Colonic mucosa (tissue), 4 donors: Measurements from ENCODE around the gene IL1RAPL2. TPM values are rescaled to one million over a fixed set of nuclear protein-coding genes. Genes with fewer than 3 reads are reported as not detected.

Source experiments
- DNase-seq: peaks from one replicate; pipeline ENCODE4 v3.0.0-alpha.2; 2020
- H3K27ac ChIP-seq: fragments of 200-600 bp; one replicate; pipeline ENCODE4 v1.8.0; 2021
- H3K27me3 ChIP-seq: fragments of 200-600 bp; one replicate; pipeline ENCODE4 v1.8.0; 2021
- H3K36me3 ChIP-seq: fragments of 200-600 bp; one replicate; pipeline ENCODE4 v1.8.0; 2021
- H3K4me1 ChIP-seq: fragments of 200-600 bp; one replicate; pipeline ENCODE4 v1.8.0; 2021; ENCODE audit warnings: mild to moderate bottlenecking
- H3K4me3 ChIP-seq: fragments of 200-600 bp; one replicate; pipeline ENCODE4 v1.8.0; 2021
- H3K9ac ChIP-seq, 2 donors: one replicate each; pipeline ENCODE4 v1.7.0; 2013; ENCODE audit warnings: control low read depth in 2 of 2, low read depth in 2 of 2, low read length in 2 of 2
- H3K9me3 ChIP-seq: fragments of 200-600 bp; one replicate; pipeline ENCODE4 v1.8.0; 2021
- intact Hi-C: fragments of 100-400 bp; cut with DNase I; formaldehyde crosslinking; loops from one replicate; pipeline ENCODE4 v1.14.1; 2022
- total RNA-seq, 2 donors: library from RNA; stranded (reverse); fragmentation: NEBNext Ultra II Directional in 1 of 2; extraction: Animal tissue kit (Norgen Biotek cat#: 25700) in 1 of 2; gene quantifications; one replicate each; pipeline ENCODE4 v1.2.1, GENCODE V29; 2021
- TF ChIP-seq, protein P1 (sequence below): fragments of 200-600 bp; IDR thresholded peaks from one replicate; pipeline ENCODE4 v1.8.0; 2022; ENCODE audit warnings: antibody characterized with exemption, mild to moderate bottlenecking
- donor health status: healthy.
- donor health status: DM: no; HTN: no; CAD: no.
- donor health status: DM: no; HTN: no; CAD: no.

IL1RAPL2 gene
- total RNA-seq, 2 donors from 2014 or later = not detected

DNA sequence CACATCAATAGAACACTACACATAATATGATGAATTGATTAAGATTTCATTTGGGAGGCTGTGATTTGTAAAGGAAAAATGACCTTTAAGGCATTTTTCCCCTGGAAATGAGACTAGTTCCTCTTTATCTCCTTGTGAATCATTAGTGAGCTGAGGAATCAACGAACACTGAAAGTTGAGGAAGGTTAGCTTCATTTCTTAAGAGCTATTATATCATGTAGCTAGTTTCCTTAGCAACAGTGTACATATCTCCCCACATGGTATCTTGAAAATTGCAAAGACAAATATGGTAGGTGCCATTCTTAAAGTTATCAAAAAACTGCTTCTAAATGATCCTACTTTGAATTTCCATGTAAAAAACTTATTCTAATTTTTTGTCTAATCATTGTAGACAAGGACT is 1128.8 kb downstream of the IL1RAPL2 start:
- H3K9me3 ChIP-seq = no peaks in the 10 kb centered on the region
- no peak overlapping the region for H3K9ac ChIP-seq
- no peaks in the 10 kb centered on the region for H3K27me3 ChIP-seq
- H3K27ac ChIP-seq = no peak overlapping the region
- H3K36me3 ChIP-seq = no peaks in the 10 kb centered on the region
- no peak overlapping the region for H3K4me3 ChIP-seq
- no peaks in the 10 kb centered on the region for H3K4me1 ChIP-seq
- TF ChIP-seq, protein P1, sequence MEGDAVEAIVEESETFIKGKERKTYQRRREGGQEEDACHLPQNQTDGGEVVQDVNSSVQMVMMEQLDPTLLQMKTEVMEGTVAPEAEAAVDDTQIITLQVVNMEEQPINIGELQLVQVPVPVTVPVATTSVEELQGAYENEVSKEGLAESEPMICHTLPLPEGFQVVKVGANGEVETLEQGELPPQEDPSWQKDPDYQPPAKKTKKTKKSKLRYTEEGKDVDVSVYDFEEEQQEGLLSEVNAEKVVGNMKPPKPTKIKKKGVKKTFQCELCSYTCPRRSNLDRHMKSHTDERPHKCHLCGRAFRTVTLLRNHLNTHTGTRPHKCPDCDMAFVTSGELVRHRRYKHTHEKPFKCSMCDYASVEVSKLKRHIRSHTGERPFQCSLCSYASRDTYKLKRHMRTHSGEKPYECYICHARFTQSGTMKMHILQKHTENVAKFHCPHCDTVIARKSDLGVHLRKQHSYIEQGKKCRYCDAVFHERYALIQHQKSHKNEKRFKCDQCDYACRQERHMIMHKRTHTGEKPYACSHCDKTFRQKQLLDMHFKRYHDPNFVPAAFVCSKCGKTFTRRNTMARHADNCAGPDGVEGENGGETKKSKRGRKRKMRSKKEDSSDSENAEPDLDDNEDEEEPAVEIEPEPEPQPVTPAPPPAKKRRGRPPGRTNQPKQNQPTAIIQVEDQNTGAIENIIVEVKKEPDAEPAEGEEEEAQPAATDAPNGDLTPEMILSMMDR = no peak
- DNase-seq = no peak
- intact Hi-C loops = no loop called here

GRCh38 chrX:105695451-105695850 is 1129.5 kb downstream of the IL1RAPL2 start:
- Histone ChIP-seq H3K36me3 (no peaks in the 10 kb centered on the region), H3K4me3 (no peak overlapping the region), H3K27me3 (no peaks in the 10 kb centered on the region), H3K27ac (no peak overlapping the region), H3K9ac (no peak overlapping the region), H3K4me1 (no peaks in the 10 kb centered on the region), H3K9me3 (no peaks in the 10 kb centered on the region)
- DNase-seq = no peak
- intact Hi-C loops = no loop called here
- TF ChIP-seq, protein P1 = no peak

GRCh38 chrX:105696870-105697269 is 1130.9 kb downstream of the IL1RAPL2 start:
- Histone ChIP-seq H3K36me3 (no peaks in the 10 kb centered on the region), H3K4me1 (no peaks in the 10 kb centered on the region), H3K27me3 (no peaks in the 10 kb centered on the region), H3K27ac (no peak overlapping the region), H3K9ac (no peak overlapping the region), H3K9me3 (no peaks in the 10 kb centered on the region), H3K4me3 (no peak overlapping the region)
- intact Hi-C loops = no loop called here
- TF ChIP-seq, protein P1 = no peak
- no peak for DNase-seq

GRCh38 chrX:105697984-105698781 is 1132.2 kb downstream of the IL1RAPL2 start:
- TF ChIP-seq, protein P1 = no peak
- H3K27me3 ChIP-seq = no peaks in the 10 kb centered on the region
- no peaks in the 10 kb centered on the region for H3K36me3 ChIP-seq
- no peaks in the 10 kb centered on the region for H3K4me1 ChIP-seq
- no peak overlapping the region for H3K27ac ChIP-seq
- no peaks in the 10 kb centered on the region for H3K9me3 ChIP-seq
- no peak for DNase-seq
- intact Hi-C loops = no loop called here
- H3K9ac ChIP-seq = no peak overlapping the region
- no peak overlapping the region for H3K4me3 ChIP-seq

GRCh38 chrX:105700331-105700730 is 1134.3 kb downstream of the IL1RAPL2 start:
- Histone ChIP-seq H3K36me3 (no peaks in the 10 kb centered on the region), H3K9me3 (no peaks in the 10 kb centered on the region), H3K4me3 (no peak overlapping the region), H3K9ac (no peak overlapping the region), H3K27me3 (no peaks in the 10 kb centered on the region), H3K27ac (no peak overlapping the region), H3K4me1 (no peaks in the 10 kb centered on the region)
- DNase-seq = no peak
- intact Hi-C loops = no loop called here
- TF ChIP-seq, protein P1 = no peak
